ENCODE data around the gene LIMCH1.

Gene LIMCH1

DNA sequence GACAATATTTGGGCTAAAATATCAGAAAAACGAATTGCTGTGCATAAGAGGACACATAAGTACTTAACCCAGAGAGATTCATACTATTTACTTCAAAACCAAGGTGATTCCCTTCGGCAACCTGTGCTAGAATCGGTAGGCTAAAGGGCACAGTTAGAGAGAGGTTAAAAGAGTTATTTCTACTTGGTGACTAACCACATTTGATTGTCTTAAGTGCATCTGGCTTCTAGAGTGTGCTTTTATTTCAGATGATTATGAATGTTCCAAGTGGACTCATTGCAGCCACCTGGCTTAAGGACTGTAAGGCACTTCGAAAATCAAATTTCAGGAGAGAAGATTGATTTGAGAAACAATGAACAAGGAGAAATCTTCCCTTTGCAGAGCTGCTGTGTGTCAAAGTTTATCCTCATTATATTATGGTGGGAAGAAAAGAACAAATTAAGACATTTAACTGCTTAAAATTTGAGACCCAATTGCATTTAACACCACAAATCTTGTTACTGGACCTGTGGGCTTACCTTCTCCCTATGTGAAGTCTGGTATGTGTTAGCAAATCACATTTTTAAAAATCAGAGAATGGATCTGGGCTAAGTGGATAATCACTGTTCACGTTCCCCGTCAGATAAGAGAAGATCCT lies 176.5 kb downstream of the LIMCH1 start:
- no peaks in the 10 kb centered on the region for H3K36me3 ChIP-seq
- H3K4me3 ChIP-seq, result no peak overlapping the region
- H3K27ac ChIP-seq, result no peak overlapping the region
- H3K9me3 ChIP-seq, result no peaks in the 10 kb centered on the region
- intact Hi-C loops (cut with DNase I; ENCODE audit: low total_unique reads), result loop anchor here (10.0 kb wide), 1 partner anchor 150 kb away; no protein-coding TSS in a partner anchor
- no peaks in the 10 kb centered on the region for H3K4me1 ChIP-seq
- no peak for DNase-seq
- TF ChIP-seq CTCF (IDR thresholded peaks at IDR 0.05), result no peak
- peaks cover 0 to 10% of the 10 kb centered on the region in 2 donors for H3K27me3 ChIP-seq

DNA sequence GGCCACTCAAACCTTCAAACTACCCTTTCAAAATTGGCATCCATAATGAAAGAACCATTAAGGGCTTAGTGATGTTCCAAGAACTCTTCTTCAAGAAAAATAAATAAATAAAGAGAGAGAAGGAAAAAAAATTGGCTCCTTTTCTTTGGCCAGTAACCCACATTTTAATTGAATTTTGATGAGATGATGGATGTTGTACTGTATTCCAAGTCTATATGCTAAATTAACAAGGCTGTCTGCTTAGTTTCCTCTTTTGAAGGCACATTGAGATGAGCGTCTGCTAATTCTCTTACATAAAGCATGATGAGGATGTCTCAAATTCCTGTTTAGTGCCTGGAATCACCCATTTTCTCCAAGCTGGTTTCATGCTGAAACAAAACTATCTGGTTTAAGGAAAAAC lies 177.2 kb downstream of the LIMCH1 start:
- Histone ChIP-seq H3K4me1 (no peaks in the 10 kb centered on the region), H3K36me3 (no peaks in the 10 kb centered on the region), H3K27ac (no peak overlapping the region), H3K4me3 (no peak overlapping the region), H3K27me3 (peaks cover 0 to 10% of the 10 kb centered on the region in 2 donors), H3K9me3 (no peaks in the 10 kb centered on the region)
- DNase-seq, result no peak
- TF ChIP-seq CTCF (IDR thresholded peaks at IDR 0.05), result no peak
- intact Hi-C loops (cut with DNase I; ENCODE audit: low total_unique reads), result loop anchor here (10.0 kb wide), 1 partner anchor 150 kb away; no protein-coding TSS in a partner anchor

- DNase-seq, result no peak
- H3K9me3 ChIP-seq, result no peaks in the 10 kb centered on the region
- H3K27me3 ChIP-seq, result peaks cover 0 to 9% of the 10 kb centered on the region in 2 donors
- intact Hi-C loops (cut with DNase I; ENCODE audit: low total_unique reads), result loop anchor here (10.0 kb wide), 1 partner anchor 146 kb away; no protein-coding TSS in a partner anchor
- no peak overlapping the region for H3K4me3 ChIP-seq
- no peaks in the 10 kb centered on the region for H3K4me1 ChIP-seq
- H3K27ac ChIP-seq, result no peak overlapping the region
- H3K36me3 ChIP-seq, result no peaks in the 10 kb centered on the region
- no peak for TF ChIP-seq CTCF (IDR thresholded peaks at IDR 0.05)
Measured at GRCh38 chr4:41718907-41719306, 180.9 kb downstream of the LIMCH1 start.

- DNase-seq, result no peak
- no peak overlapping the region for H3K4me3 ChIP-seq
- H3K4me1 ChIP-seq, result no peaks in the 10 kb centered on the region
- TF ChIP-seq CTCF (IDR thresholded peaks at IDR 0.05), result no peak
- intact Hi-C loops (cut with DNase I; ENCODE audit: low total_unique reads), result loop anchor here (10.0 kb wide), 1 partner anchor 145 kb away; no protein-coding TSS in a partner anchor
- no peaks in the 10 kb centered on the region for H3K36me3 ChIP-seq
- H3K27ac ChIP-seq, result no peak overlapping the region
- peaks cover 0 to 9% of the 10 kb centered on the region in 2 donors for H3K27me3 ChIP-seq
- no peaks in the 10 kb centered on the region for H3K9me3 ChIP-seq
Measured at GRCh38 chr4:41719417-41719816, 181.5 kb downstream of the LIMCH1 start.

DNA sequence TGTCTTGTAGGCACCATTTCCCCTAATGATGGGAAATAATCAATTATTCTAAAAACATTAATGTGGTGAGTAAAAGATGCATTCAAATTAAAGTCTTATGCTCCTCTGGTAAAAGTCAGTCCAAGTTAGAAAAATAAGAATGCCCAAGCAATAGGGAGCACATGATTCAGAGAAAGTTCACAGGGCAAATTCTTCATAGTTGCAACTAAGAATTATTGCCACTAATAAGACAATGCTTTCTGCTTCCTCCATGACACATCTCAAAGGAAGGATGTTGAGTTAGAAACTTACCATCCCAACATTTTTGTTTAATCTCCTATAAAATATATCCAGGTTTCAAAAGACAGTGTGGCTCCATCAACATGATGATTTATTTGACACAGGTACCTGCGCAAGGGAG lies 184.2 kb downstream of the LIMCH1 start:
- Histone ChIP-seq H3K9me3 (peaks cover 0 to 8% (median 5%) of the 10 kb centered on the region in 3 donors), H3K4me3 (no peak overlapping the region), H3K36me3 (no peaks in the 10 kb centered on the region), H3K27ac (no peak overlapping the region), H3K27me3 (peaks cover 0 to 14% of the 10 kb centered on the region in 2 donors), H3K4me1 (no peaks in the 10 kb centered on the region)
- DNase-seq, result no peak
- no peak for TF ChIP-seq CTCF (IDR thresholded peaks at IDR 0.05)
- intact Hi-C loops (cut with DNase I; ENCODE audit: low total_unique reads), result no loop called here

Data from tibial artery (tissue), 4 donors.